ENCODE data around the gene TIMM8A.
"Not testable (repeated sequence)": the region's sequence is repeated elsewhere in the genome, so short reads cannot be mapped to it uniquely, and the experiment has no call there.

Gene TIMM8A

GRCh38 chrX:101370888-101371504 lies 22.5 kb upstream of the TIMM8A start:
- H3K36me3 Mint-ChIP-seq (ENCODE audit: low read depth), result no peaks in the 10 kb centered on the region
- H3K9me3 Mint-ChIP-seq, result no peaks in the 10 kb centered on the region
- H3K27me3 Mint-ChIP-seq (ENCODE audit: low read depth), result no peaks in the 10 kb centered on the region
- peaks cover 2% of the 10 kb centered on the region for H3K4me1 Mint-ChIP-seq (ENCODE audit: low read depth)
- H3K4me3 Mint-ChIP-seq, result no peak overlapping the region
- no peak overlapping the region for H3K27ac Mint-ChIP-seq

DNA sequence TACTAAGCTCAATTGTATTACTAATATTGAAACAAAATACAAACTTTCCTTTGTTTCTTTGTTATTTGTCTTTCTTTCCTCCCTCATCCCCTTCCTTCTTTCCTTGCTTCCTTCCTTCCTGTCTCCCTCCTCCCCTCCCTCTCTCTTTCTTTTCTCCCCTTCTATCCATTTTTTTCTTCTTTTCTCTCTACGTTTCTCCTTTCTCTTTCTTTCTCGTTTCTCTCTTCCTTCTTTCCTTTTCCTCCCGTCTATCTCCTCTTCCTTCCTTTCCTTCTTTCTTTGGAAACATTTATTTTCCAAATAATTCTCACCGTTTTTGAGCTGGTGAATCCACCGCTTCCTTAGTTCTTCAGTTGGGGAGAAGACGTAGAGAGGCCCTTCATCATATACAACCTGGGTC lies 21.1 kb upstream of the TIMM8A start:
- H3K27ac Mint-ChIP-seq, result no peak overlapping the region
- H3K36me3 Mint-ChIP-seq (ENCODE audit: low read depth), result no peaks in the 10 kb centered on the region
- no peaks in the 10 kb centered on the region for H3K9me3 Mint-ChIP-seq
- H3K4me1 Mint-ChIP-seq (ENCODE audit: low read depth), result peaks cover 2% of the 10 kb centered on the region
- H3K4me3 Mint-ChIP-seq, result no peak overlapping the region
- H3K27me3 Mint-ChIP-seq (ENCODE audit: low read depth), result no peaks in the 10 kb centered on the region

DNA sequence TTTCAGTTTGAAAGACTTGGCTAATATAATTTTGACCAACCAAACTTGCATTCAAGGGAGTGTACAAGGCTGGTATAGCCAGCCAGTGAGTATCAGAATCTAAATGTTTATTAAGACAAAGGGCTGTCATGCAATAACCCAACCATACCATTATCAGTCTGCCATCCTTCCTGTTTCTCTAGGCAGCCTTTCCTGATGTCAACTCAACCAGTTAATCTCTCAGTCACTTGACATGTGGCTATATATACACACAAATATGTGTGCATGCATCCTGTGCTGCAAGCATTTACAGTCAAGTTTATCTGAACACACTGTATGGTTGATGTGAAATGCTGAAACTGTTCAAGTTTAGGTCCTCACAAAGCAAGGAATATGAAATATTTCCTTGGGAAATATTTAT lies 20.3 kb upstream of the TIMM8A start:
- H3K4me3 Mint-ChIP-seq, result no peak overlapping the region
- H3K27me3 Mint-ChIP-seq (ENCODE audit: low read depth), result no peaks in the 10 kb centered on the region
- no peak overlapping the region for H3K27ac Mint-ChIP-seq
- H3K9me3 Mint-ChIP-seq, result no peaks in the 10 kb centered on the region
- peaks cover 2% of the 10 kb centered on the region for H3K4me1 Mint-ChIP-seq (ENCODE audit: low read depth)
- no peaks in the 10 kb centered on the region for H3K36me3 Mint-ChIP-seq (ENCODE audit: low read depth)

DNA sequence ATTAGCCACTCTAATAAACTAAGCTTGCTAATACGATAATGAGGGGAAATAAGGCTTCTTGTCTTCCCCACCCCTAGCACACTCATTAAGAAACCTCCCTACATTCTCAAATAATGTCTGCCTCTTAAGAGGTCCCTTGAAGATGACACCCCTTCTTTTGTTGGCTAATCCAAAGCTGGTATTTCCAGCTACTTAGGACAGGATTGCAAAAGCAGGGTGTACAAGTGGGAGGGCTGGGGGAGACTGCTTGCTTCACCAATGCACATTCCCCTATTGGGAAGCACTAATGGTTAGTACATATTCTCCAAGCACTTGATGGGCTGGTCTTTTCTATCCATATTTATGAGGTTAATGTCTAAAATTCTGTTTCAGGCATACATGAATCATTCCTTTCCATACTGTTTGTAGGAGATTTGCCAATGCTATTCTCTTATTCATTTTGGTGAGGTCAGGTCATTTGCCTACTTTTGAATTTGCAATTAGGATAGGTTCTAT lies 16.8 kb upstream of the TIMM8A start:
- Mint-ChIP-seq H3K27ac (no peak overlapping the region), H3K4me3 (no peak overlapping the region), H3K27me3 (ENCODE audit: low read depth) (no peaks in the 10 kb centered on the region), H3K4me1 (ENCODE audit: low read depth) (no peaks in the 10 kb centered on the region), H3K9me3 (no peaks in the 10 kb centered on the region), H3K36me3 (ENCODE audit: low read depth) (no peaks in the 10 kb centered on the region)

DNA sequence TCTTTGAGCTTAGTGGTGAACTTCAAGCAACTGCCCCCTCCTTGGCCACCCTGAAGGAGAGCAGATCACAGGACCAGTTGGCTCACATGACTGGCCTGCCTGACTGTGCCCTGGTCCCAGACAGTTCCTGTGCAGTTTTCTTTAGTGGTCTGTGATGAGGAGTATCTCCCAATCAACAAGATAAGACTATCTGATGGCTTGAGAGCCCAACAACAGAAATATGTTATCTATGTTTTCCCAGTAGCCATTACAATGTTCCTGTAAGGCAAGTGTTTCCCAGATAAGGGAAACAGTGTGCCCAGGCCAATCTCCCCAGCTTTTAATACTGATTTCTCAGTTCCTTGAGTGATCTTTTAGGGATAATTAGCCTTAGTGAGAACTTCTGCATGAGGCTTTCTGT lies 14.2 kb upstream of the TIMM8A start:
- no peaks in the 10 kb centered on the region for H3K27me3 Mint-ChIP-seq (ENCODE audit: low read depth)
- no peaks in the 10 kb centered on the region for H3K4me1 Mint-ChIP-seq (ENCODE audit: low read depth)
- no peaks in the 10 kb centered on the region for H3K9me3 Mint-ChIP-seq
- no peak overlapping the region for H3K4me3 Mint-ChIP-seq
- H3K27ac Mint-ChIP-seq, result no peak overlapping the region
- H3K36me3 Mint-ChIP-seq (ENCODE audit: low read depth), result no peaks in the 10 kb centered on the region

- H3K36me3 Mint-ChIP-seq (ENCODE audit: low read depth), result no peaks in the 10 kb centered on the region
- no peaks in the 10 kb centered on the region for H3K4me1 Mint-ChIP-seq (ENCODE audit: low read depth)
- no peak overlapping the region for H3K27ac Mint-ChIP-seq
- H3K9me3 Mint-ChIP-seq, result no peaks in the 10 kb centered on the region
- no peaks in the 10 kb centered on the region for H3K27me3 Mint-ChIP-seq (ENCODE audit: low read depth)
- H3K4me3 Mint-ChIP-seq, result no peak overlapping the region
These were observed 13.6 kb upstream of the TIMM8A start for GRCh38 chrX:101362116-101362515.

- Mint-ChIP-seq H3K4me1 (ENCODE audit: low read depth) (no peaks in the 10 kb centered on the region), H3K4me3 (no peak overlapping the region), H3K27ac (no peak overlapping the region), H3K9me3 (no peaks in the 10 kb centered on the region), H3K36me3 (ENCODE audit: low read depth) (no peaks in the 10 kb centered on the region), H3K27me3 (ENCODE audit: low read depth) (peaks cover 3% of the 10 kb centered on the region)
These were observed 11.8 kb upstream of the TIMM8A start for GRCh38 chrX:101360390-101360789.

- H3K36me3 Mint-ChIP-seq (ENCODE audit: low read depth), result no peaks in the 10 kb centered on the region
- H3K27me3 Mint-ChIP-seq (ENCODE audit: low read depth), result peaks cover 3% of the 10 kb centered on the region
- no peak overlapping the region for H3K4me3 Mint-ChIP-seq
- H3K4me1 Mint-ChIP-seq (ENCODE audit: low read depth), result no peaks in the 10 kb centered on the region
- no peaks in the 10 kb centered on the region for H3K9me3 Mint-ChIP-seq
- H3K27ac Mint-ChIP-seq, result no peak overlapping the region
These were observed 11.4 kb upstream of the TIMM8A start for GRCh38 chrX:101359966-101360365.

DNA sequence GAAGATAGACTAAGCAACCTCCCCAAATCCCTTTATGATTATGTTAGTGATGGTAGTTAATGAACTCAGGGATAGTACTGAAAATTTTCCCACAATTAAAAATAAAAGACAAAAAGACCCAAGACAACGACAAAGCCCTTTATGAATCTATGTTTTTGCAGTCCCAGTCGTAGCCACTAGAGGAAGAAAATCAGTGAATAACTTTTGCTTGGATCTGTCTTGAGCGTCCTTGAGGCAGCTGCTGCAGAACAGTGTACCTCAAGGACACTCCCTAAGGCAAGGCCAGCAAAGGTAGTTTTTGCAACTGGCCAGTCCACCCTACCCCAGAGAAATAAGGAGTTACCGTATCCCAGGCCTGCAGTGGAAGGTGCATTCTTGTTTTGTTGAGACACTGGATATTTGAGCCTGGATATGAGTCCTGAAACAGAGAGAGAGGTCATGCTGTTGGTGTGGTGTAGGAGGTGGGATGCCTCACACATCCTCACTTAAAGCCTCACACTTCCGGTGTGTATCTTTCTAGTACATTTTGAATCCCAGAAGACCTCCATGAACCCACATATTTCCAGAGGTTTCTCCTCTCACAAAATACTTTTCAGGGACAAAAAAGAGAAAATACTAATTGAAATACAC lies 8.7 kb upstream of the TIMM8A start:
- H3K27ac Mint-ChIP-seq, result no peak overlapping the region
- H3K9me3 Mint-ChIP-seq, result no peaks in the 10 kb centered on the region
- H3K36me3 Mint-ChIP-seq (ENCODE audit: low read depth), result no peaks in the 10 kb centered on the region
- no peaks in the 10 kb centered on the region for H3K4me1 Mint-ChIP-seq (ENCODE audit: low read depth)
- H3K4me3 Mint-ChIP-seq, result no peak overlapping the region
- H3K27me3 Mint-ChIP-seq (ENCODE audit: low read depth), result peaks cover 3% of the 10 kb centered on the region

DNA sequence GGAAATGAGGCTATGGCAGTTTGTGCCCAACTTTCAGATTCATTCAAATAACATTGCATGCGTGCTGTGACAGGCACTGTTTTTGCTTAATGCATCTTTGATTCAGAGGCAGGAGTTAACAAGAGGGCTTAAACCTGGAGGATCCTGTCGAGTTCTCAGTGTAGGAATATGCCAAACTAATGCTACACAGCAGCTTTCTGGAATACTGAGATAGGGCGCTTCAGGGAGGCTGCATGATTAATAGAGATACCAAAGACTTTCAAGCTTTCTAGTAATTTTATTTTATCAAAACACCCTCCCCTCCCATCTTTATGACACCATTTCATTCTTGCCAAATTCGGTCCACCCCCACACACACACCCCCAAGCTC lies 636 bp upstream of the TIMM8A start:
- H3K4me3 Mint-ChIP-seq, result peak overlapping the region; percentile 86
- H3K4me1 Mint-ChIP-seq (ENCODE audit: low read depth), result peaks cover 10% of the 10 kb centered on the region
- H3K27ac Mint-ChIP-seq, result peak overlapping the region; percentile 76
- H3K9me3 Mint-ChIP-seq, result no peaks in the 10 kb centered on the region
- peaks cover 10% of the 10 kb centered on the region for H3K36me3 Mint-ChIP-seq (ENCODE audit: low read depth)
- H3K27me3 Mint-ChIP-seq (ENCODE audit: low read depth), result no peaks in the 10 kb centered on the region

DNA sequence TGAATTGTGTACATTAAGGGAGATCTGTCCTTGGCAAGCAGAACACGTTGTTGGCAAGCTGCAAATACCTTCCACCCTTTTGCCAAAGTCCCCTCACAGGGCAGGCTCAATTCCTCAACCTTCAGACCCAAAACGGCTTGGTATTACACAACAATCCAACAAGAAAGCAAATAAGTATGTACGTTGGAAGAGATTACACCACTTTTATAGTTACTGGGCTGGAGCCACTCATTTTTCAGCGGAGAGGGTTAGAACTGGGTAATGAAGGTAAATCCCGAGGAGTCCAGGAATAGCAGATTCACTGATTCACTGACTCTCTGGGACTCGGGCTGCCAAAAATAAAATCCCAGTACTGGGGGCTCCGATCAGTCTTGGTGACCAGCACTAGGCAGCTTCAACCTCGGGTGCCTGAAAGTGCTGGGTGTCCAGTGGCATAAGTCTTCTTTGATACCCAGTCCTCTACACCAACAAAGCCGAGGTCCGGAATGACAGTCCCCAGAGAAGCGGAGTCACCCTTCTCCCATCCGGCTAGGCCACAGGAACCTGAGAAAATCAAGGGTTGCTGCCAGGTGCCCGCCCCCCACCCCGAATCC lies 587 bp downstream of the TIMM8A start:
- no peaks in the 10 kb centered on the region for H3K27me3 Mint-ChIP-seq (ENCODE audit: low read depth)
- H3K4me1 Mint-ChIP-seq (ENCODE audit: low read depth), result peaks cover 12% of the 10 kb centered on the region
- H3K4me3 Mint-ChIP-seq, result peak overlapping the region; percentile 86
- no peaks in the 10 kb centered on the region for H3K9me3 Mint-ChIP-seq
- H3K27ac Mint-ChIP-seq, result peak overlapping the region; percentile 76
- peaks cover 13% of the 10 kb centered on the region for H3K36me3 Mint-ChIP-seq (ENCODE audit: low read depth)

DNA sequence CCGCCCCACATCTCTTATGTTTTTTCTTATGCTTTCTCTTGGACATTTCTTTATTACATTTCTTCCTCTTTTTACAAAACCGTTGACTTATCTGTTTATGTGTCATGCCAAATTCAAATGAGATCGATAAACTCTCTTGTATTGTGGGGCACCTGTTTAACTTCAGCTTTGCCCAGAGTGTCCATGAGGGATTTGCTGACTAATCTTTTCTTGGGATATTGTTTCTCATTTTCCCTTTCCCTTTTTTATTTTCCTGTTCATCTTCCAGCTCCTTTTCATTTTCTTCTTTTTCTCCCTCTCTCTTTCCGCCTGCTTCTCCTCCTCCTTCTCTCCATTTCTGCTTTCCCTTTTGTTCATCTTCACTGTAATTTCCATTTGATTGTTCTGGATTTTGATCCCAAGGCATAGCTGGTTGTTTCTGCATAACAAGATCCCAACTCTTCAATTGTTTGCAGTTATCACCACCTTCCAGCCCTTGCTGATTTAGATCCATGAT lies 10.7 kb downstream of the TIMM8A start:
- no peak overlapping the region for H3K27ac Mint-ChIP-seq
- peaks cover 10% of the 10 kb centered on the region for H3K4me1 Mint-ChIP-seq (ENCODE audit: low read depth)
- no peak overlapping the region for H3K4me3 Mint-ChIP-seq
- peaks cover 2% of the 10 kb centered on the region for H3K36me3 Mint-ChIP-seq (ENCODE audit: low read depth)
- no peaks in the 10 kb centered on the region for H3K27me3 Mint-ChIP-seq (ENCODE audit: low read depth)
- H3K9me3 Mint-ChIP-seq, result peaks cover 6% of the 10 kb centered on the region

GRCh38 chrX:101334310-101334709 lies 14.2 kb downstream of the TIMM8A start:
- not testable (repeated sequence) for H3K27ac Mint-ChIP-seq
- Mint-ChIP-seq H3K9me3 (peaks cover 11% of the 10 kb centered on the region), H3K4me1 (ENCODE audit: low read depth) (peaks cover 16% of the 10 kb centered on the region)

GRCh38 chrX:101326600-101326999 lies 21.9 kb downstream of the TIMM8A start:
- H3K36me3 Mint-ChIP-seq (ENCODE audit: low read depth); H3K27me3 Mint-ChIP-seq (ENCODE audit: low read depth); H3K9me3 Mint-ChIP-seq; H3K4me3 Mint-ChIP-seq; H3K27ac Mint-ChIP-seq; H3K4me1 Mint-ChIP-seq (ENCODE audit: low read depth): not testable (repeated sequence)

More at GRCh38 chrX:101334310-101334709, 14.2 kb downstream of the TIMM8A start:
- not testable (repeated sequence) for H3K27me3 Mint-ChIP-seq (ENCODE audit: low read depth); H3K36me3 Mint-ChIP-seq (ENCODE audit: low read depth); H3K4me3 Mint-ChIP-seq

DNA sequence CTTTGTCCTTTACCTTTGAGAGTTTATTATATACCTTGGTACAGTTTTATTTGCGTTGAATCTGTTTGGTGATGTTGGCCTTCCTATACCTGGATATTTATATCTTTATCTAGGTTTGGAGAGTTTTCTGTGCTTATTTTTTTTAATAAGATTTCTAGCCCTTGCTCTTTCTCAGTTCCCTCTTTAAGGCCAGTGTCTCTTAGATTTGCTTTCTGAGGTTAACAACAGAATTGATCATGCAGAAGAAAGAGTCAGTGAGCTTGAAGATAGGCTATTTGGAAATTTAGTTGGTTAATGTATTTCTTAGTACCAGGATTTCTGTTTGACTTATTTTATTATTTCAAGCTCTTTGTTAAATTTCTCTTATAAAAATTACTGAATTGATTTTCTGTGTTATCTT lies 44.8 kb downstream of the TIMM8A start:
- H3K27ac Mint-ChIP-seq, result no peak overlapping the region
- no peaks in the 10 kb centered on the region for H3K4me1 Mint-ChIP-seq (ENCODE audit: low read depth)
- H3K4me3 Mint-ChIP-seq, result no peak overlapping the region
- H3K9me3 Mint-ChIP-seq, result no peaks in the 10 kb centered on the region
- H3K36me3 Mint-ChIP-seq (ENCODE audit: low read depth), result no peaks in the 10 kb centered on the region
- no peaks in the 10 kb centered on the region for H3K27me3 Mint-ChIP-seq (ENCODE audit: low read depth)

Measured in T-helper 1 cell treated with Interleukin-12 subunit alpha and Interleukin-12 subunit beta and Interleukin-4 antibody, amounts not matched to agents 30 μg/mL and 1 μg/mL, for 36 hours (primary cell).